GM19099 (cell line): ENCODE measurements around the gene NEO1.

Source experiments
- POLR2A ChIP-seq: IDR thresholded peaks from 3 replicates; pipeline ENCODE4 v1.6.1; 2011; ENCODE audit warnings: low read depth; ENCODE audit not compliant: insufficient read length; ENCODE audit errors: extremely low read depth

Gene NEO1

GRCh38 chr15:73305331-73306211 lies 253.3 kb downstream of the NEO1 start:
- no peak for TF ChIP-seq POLR2A

DNA sequence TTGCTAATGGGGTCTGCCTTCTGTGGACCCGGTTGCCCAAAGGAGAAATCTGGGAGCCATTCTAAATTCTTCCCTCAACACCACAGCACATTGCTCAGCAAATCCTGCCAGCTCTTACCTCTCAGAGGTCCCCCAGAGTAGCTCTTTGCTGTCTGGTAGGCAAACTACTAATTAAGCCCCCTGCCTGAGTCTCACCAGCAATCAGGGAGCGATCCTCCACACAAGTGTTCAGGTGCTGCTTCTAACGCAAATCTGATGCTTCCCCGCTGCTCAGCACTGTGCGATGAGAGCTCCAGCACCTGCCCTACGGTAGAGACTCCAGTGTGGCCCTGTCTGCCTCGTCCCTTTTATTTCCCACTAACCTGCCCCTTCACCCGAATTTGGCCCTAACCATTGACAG lies 256.0 kb downstream of the NEO1 start:
- TF ChIP-seq POLR2A, result no peak

DNA sequence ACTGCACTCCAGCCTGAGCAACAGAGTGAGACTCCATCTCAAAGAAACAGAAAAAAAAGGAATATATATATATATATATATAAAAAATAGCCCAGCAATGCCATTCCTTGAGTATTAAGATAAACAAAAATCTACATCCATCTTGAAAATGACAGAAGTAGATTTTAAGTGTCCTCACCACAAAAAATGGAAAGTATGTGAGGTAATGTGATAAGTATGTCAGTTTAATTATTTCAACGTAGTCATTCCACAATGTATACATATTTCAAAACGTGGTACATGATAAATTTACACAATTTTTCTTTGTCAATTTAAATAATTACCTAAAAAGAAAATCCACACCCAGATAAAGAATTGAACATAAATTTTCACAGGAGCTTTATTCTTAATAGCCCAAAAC lies 261.6 kb downstream of the NEO1 start:
- TF ChIP-seq POLR2A, result no peak

- TF ChIP-seq POLR2A, result no peak
These were observed 265.6 kb downstream of the NEO1 start for GRCh38 chr15:73317651-73318462.

DNA sequence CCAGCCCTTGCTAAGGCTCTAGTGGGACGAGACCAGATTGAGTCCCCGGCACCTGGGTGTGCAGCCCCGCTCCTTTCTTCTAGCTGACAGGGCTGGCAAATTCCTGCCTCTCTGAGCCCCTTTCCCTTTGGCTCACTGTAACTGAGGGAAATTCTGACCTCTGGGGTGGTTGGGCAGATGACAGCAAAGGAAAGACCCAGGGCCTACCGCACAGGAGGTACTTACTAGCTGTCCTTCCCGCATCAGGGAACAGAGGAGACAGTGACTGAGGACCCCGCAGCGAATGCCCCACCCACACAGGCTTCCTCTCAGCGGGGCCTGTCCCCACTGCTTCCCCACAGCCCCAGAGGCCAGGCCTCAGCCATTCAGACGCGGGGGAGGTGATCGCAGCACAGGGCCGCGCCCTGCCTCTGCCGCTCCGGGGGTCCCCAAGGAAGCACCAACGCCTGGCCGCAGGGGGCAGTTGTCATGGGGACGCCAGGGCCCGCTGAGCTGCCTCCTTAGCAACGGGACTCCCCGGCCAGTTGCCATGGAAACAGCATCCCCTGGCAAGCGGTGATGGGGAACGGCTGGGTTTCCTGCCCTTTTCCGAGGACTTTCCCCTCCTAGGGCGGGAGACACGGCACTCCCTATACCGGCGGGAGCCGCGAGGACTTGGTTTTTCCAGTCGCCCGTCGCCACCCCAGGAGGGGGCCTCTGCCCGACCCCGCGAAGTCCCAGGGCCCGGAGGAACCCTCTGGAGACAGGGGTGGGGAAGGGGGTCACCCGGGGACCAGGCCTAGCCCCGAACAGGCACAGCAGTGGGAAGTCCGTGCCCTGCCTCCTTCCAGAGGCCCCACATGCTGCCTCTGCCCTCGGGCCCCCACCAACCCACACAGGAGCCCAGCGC lies 266.4 kb downstream of the NEO1 start:
- no peak for TF ChIP-seq POLR2A

DNA sequence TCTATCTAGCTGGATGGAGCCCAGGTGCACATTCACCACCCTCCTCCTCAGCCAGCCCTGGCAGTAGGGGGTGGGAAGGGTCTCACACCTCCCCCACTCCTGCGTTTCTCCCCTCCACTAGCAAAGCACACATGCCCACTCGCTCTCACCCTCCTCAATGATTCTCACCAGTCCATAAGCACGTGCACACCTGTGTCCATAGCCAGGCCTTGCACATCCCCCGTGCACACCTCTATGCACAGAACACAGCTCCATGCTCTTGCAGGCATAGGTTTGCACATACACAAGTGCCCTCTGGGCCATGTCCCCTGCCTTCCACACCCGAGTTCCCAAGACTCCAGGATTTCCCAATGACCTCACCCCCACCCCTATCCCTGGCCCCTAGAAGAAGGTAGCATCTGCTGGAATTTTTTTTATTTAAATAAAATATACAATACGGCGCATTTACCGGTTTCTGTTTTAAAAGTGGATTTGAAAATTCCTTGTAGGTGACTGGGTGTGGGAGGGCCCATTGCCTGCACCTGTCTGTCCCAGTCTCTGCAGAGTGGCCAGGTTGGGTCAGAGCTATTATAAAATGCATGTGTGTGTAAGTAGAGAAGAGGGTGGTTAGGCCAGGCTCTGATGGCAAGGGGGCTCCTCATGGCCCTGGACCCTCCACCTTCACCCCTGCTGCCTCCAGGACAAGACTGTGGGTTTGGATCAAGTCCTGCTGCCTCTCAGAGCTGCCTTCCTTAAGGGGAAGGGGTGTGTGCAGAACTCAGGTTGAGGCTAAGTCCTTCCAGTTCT lies 267.4 kb downstream of the NEO1 start:
- TF ChIP-seq POLR2A, result no peak

GRCh38 chr15:73320619-73321180 lies 268.4 kb downstream of the NEO1 start:
- no peak for TF ChIP-seq POLR2A

DNA sequence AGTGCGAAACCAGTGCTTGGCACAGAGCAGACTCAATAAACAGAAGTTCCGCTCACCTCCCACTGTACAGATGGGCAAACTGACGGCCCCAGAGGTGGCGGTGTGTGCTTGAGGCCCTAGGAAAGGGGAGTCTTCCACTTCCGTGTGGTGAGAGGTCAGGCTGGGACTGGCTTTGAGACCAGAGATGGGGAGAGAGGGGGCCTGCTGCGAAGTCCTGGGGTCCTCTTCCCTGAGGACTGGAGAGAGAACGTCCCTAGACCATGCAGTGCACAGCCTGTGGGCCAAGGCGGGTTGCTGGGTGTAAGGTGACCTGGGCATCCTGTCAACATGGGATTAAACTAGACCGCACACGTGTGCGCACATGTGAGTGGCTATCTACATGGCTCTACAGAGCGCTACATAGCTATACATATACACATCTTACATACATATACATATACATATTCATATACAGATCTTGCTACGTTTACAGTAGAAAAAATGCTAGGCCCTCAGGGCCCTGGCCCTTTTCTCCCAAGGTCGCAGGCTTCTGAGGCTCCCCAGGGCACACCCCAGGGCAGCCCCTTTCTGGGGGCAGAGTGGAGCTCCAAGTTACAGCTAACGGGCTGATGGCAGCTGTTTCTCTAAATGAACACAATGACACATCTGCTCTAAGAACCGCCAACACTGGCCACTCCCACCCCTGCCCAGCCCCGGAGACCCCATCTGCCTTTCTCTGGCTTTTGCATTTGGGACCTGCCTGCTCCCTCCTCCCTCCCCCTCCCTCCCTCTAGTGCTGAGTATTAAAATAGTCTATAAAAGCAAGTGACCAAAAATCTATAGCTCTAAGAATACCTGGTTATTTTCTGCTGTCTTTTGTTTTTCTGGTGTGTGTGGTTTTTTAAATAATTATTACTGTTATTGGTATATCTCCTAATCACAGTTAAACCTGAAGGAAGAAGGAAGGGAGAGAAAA lies 269.5 kb downstream of the NEO1 start:
- no peak for TF ChIP-seq POLR2A

DNA sequence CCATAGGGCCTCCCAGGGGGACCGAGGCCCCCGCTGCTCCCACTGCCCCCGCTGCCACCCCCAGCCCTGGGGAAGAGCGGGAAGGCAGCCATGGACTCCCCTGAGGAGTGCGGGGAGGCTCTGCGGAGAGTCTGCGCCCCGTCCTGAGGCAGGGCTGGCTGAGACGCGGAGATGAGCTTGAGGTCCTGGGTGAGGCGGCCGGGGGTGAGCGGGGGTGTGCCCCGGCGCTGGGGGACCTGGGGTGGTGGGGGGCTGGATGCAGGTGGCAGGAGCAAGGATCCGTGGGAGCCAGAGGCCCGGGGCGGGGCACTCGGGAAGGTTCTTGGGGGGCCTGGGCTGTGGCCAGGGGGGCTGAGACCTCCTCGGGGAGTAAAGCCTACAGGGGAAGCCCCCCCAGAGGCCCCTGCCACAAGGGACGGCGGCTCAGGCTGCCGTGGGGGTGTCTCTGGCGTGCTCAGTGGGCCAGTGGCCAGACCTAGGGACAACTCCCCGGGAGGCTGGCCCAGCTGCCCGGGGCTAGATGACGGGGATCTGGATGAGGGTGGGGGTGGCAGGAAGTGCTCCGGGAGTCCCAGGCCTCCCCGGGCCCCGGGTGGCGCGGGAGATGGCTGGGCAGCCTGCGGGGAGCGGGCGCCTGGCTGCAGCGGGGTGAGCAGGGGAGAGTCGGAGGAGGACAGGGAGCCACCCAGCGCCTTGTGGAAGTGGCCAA lies 270.6 kb downstream of the NEO1 start:
- no peak for TF ChIP-seq POLR2A

GRCh38 chr15:73323374-73323955 lies 271.2 kb downstream of the NEO1 start:
- no peak for TF ChIP-seq POLR2A

- TF ChIP-seq POLR2A, result no peak
These were observed 271.7 kb downstream of the NEO1 start for GRCh38 chr15:73323956-73324355.

DNA sequence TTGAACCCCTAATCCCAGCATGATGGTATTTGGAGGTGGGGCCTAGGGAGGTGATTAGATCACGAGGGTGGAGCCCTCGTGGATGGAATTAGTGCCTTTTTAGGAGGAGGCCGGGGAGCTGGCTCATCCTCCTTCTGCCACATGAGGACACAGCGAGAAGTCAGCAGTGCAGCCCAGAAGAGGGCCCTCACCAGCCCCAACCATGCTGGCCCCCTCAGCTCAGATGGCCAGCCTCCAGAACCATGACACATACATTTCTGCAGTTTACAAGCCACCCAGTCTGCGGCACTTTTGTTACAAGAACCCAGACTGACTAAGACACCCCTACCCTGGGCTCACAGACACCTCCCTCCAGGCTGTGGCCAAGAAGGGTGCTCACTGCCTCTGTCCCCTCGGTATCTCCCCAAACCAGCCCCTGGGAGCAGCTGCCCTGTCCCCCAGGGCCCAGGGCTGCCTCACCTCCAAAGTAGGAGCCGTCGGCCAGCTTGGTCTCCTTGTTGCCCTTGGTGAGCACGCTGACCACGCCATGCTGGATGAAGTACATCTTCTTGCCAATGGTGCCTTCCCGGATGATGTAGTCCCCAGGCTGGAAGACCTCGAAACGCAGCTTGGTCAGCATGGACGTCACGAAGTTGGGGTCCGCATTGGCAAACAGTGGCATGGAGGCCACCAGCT lies 272.4 kb downstream of the NEO1 start:
- TF ChIP-seq POLR2A, result no peak
